ENCODE data around the gene METAP1. TPM values are rescaled to one million over a fixed set of nuclear protein-coding genes. Genes with fewer than 3 reads are reported as not detected.

METAP1 gene
- total and polyA plus RNA-seq, 2 experiments from 2014 or later: 64.1 to 122 TPM

- Histone ChIP-seq H3K27ac (ENCODE audit: low read depth) (no peak overlapping the region), H3K4me1 (ENCODE audit: insufficient read depth) (peaks cover 22% of the 10 kb centered on the region), H2AFZ (no peak overlapping the region), H3K9me2 (ENCODE audit: insufficient read depth) (0 out of 2 replicates have a peak, but pooled peaks cover 2% of the 10 kb centered on the region), H3K4me2 (no peak overlapping the region), H3F3A (replicated peaks; ENCODE audit: low read depth) (no peaks in the 10 kb centered on the region; the same call in 1 of the 2 replicates), H3K4me3 (no peak overlapping the region), H3K36me3 (ENCODE audit: insufficient read depth) (no peaks in the 10 kb centered on the region), H3K27me3 (ENCODE audit: insufficient read depth) (no peaks in the 10 kb centered on the region), H3K79me2 (replicated peaks; ENCODE audit: insufficient read depth) (peaks cover 26% of the 10 kb centered on the region), H4K20me1 (replicated peaks; ENCODE audit: insufficient read depth) (peaks cover 16% of the 10 kb centered on the region)
- no peak overlapping the region for H3K4me3 Mint-ChIP-seq
- H3K9me3 Mint-ChIP-seq: peaks cover 15% of the 10 kb centered on the region; the same call in 2 of the 3 replicates
- peaks cover 5% of the 10 kb centered on the region; the same call in 2 of the 3 replicates for H3K36me3 Mint-ChIP-seq (ENCODE audit: low read depth)
- ATAC-seq: no peak
- H3K4me1 Mint-ChIP-seq: peaks cover 20% of the 10 kb centered on the region
- H3K27me3 Mint-ChIP-seq (ENCODE audit: insufficient read depth, low read depth, poor library complexity): peaks cover 7% of the 10 kb centered on the region
- H3K27ac Mint-ChIP-seq: no peak overlapping the region
- no peak for DNase-seq (ENCODE audit: low spot score)
- TF ChIP-seq, protein P1, sequence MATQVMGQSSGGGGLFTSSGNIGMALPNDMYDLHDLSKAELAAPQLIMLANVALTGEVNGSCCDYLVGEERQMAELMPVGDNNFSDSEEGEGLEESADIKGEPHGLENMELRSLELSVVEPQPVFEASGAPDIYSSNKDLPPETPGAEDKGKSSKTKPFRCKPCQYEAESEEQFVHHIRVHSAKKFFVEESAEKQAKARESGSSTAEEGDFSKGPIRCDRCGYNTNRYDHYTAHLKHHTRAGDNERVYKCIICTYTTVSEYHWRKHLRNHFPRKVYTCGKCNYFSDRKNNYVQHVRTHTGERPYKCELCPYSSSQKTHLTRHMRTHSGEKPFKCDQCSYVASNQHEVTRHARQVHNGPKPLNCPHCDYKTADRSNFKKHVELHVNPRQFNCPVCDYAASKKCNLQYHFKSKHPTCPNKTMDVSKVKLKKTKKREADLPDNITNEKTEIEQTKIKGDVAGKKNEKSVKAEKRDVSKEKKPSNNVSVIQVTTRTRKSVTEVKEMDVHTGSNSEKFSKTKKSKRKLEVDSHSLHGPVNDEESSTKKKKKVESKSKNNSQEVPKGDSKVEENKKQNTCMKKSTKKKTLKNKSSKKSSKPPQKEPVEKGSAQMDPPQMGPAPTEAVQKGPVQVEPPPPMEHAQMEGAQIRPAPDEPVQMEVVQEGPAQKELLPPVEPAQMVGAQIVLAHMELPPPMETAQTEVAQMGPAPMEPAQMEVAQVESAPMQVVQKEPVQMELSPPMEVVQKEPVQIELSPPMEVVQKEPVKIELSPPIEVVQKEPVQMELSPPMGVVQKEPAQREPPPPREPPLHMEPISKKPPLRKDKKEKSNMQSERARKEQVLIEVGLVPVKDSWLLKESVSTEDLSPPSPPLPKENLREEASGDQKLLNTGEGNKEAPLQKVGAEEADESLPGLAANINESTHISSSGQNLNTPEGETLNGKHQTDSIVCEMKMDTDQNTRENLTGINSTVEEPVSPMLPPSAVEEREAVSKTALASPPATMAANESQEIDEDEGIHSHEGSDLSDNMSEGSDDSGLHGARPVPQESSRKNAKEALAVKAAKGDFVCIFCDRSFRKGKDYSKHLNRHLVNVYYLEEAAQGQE (IDR thresholded peaks at IDR 0.05; ENCODE audit: unreplicated experiment): no peak
- TF ChIP-seq, protein P2, sequence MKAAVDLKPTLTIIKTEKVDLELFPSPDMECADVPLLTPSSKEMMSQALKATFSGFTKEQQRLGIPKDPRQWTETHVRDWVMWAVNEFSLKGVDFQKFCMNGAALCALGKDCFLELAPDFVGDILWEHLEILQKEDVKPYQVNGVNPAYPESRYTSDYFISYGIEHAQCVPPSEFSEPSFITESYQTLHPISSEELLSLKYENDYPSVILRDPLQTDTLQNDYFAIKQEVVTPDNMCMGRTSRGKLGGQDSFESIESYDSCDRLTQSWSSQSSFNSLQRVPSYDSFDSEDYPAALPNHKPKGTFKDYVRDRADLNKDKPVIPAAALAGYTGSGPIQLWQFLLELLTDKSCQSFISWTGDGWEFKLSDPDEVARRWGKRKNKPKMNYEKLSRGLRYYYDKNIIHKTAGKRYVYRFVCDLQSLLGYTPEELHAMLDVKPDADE (IDR thresholded peaks at IDR 0.05): no peak
- TF ChIP-seq JUNB (IDR thresholded peaks at IDR 0.05; ENCODE audit: unreplicated experiment) (no peak), EZH2 (IDR thresholded peaks at IDR 0.05; ENCODE audit: low read depth, unreplicated experiment) (no peak), NANOG (IDR thresholded peaks at IDR 0.05; ENCODE audit: borderline replicate concordance) (no peak), ZNF114 (CRISPR knock-in tag; IDR thresholded peaks at IDR 0.05) (no peak), CREB1 (CRISPR knock-in tag; IDR thresholded peaks at IDR 0.05; ENCODE audit: low read depth) (no peak), EZH2phosphoT487 (IDR thresholded peaks at IDR 0.05; ENCODE audit: unreplicated experiment) (no peak), POLR2AphosphoS5 (IDR thresholded peaks at IDR 0.05; ENCODE audit: low read depth) (no peak), ZNF331 (CRISPR knock-in tag; IDR thresholded peaks at IDR 0.05; ENCODE audit: low read depth) (no peak), STAT1 (IDR thresholded peaks at IDR 0.05; ENCODE audit: unreplicated experiment) (no peak)
- TF ChIP-seq, protein P3, sequence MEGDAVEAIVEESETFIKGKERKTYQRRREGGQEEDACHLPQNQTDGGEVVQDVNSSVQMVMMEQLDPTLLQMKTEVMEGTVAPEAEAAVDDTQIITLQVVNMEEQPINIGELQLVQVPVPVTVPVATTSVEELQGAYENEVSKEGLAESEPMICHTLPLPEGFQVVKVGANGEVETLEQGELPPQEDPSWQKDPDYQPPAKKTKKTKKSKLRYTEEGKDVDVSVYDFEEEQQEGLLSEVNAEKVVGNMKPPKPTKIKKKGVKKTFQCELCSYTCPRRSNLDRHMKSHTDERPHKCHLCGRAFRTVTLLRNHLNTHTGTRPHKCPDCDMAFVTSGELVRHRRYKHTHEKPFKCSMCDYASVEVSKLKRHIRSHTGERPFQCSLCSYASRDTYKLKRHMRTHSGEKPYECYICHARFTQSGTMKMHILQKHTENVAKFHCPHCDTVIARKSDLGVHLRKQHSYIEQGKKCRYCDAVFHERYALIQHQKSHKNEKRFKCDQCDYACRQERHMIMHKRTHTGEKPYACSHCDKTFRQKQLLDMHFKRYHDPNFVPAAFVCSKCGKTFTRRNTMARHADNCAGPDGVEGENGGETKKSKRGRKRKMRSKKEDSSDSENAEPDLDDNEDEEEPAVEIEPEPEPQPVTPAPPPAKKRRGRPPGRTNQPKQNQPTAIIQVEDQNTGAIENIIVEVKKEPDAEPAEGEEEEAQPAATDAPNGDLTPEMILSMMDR (conservative IDR thresholded peaks at IDR 0.05; ENCODE audit: low read depth in 2 of 2): no peak
- TF ChIP-seq, protein P4, sequence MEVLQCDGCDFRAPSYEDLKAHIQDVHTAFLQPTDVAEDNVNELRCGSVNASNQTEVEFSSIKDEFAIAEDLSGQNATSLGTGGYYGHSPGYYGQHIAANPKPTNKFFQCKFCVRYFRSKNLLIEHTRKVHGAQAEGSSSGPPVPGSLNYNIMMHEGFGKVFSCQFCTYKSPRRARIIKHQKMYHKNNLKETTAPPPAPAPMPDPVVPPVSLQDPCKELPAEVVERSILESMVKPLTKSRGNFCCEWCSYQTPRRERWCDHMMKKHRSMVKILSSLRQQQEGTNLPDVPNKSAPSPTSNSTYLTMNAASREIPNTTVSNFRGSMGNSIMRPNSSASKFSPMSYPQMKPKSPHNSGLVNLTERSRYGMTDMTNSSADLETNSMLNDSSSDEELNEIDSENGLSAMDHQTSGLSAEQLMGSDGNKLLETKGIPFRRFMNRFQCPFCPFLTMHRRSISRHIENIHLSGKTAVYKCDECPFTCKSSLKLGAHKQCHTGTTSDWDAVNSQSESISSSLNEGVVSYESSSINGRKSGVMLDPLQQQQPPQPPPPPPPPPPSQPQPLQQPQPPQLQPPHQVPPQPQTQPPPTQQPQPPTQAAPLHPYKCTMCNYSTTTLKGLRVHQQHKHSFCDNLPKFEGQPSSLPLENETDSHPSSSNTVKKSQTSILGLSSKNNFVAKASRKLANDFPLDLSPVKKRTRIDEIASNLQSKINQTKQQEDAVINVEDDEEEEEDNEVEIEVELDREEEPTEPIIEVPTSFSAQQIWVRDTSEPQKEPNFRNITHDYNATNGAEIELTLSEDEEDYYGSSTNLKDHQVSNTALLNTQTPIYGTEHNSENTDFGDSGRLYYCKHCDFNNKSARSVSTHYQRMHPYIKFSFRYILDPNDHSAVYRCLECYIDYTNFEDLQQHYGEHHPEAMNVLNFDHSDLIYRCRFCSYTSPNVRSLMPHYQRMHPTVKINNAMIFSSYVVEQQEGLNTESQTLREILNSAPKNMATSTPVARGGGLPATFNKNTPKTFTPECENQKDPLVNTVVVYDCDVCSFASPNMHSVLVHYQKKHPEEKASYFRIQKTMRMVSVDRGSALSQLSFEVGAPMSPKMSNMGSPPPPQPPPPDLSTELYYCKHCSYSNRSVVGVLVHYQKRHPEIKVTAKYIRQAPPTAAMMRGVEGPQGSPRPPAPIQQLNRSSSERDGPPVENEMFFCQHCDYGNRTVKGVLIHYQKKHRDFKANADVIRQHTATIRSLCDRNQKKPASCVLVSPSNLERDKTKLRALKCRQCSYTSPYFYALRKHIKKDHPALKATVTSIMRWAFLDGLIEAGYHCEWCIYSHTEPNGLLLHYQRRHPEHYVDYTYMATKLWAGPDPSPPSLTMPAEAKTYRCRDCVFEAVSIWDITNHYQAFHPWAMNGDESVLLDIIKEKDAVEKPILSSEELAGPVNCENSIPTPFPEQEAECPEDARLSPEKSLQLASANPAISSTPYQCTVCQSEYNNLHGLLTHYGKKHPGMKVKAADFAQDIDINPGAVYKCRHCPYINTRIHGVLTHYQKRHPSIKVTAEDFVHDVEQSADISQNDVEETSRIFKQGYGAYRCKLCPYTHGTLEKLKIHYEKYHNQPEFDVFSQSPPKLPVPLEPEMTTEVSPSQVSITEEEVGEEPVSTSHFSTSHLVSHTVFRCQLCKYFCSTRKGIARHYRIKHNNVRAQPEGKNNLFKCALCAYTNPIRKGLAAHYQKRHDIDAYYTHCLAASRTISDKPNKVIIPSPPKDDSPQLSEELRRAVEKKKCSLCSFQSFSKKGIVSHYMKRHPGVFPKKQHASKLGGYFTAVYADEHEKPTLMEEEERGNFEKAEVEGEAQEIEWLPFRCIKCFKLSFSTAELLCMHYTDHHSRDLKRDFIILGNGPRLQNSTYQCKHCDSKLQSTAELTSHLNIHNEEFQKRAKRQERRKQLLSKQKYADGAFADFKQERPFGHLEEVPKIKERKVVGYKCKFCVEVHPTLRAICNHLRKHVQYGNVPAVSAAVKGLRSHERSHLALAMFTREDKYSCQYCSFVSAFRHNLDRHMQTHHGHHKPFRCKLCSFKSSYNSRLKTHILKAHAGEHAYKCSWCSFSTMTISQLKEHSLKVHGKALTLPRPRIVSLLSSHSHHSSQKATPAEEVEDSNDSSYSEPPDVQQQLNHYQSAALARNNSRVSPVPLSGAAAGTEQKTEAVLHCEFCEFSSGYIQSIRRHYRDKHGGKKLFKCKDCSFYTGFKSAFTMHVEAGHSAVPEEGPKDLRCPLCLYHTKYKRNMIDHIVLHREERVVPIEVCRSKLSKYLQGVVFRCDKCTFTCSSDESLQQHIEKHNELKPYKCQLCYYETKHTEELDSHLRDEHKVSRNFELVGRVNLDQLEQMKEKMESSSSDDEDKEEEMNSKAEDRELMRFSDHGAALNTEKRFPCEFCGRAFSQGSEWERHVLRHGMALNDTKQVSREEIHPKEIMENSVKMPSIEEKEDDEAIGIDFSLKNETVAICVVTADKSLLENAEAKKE (CRISPR knock-in tag; IDR thresholded peaks at IDR 0.05): no peak
Measured at GRCh38 chr4:98993419-98994071, 2.0 kb upstream of the METAP1 start.

All from GM23338 (cell line).